Activated CD4-positive, CD25-positive, alpha-beta regulatory T cell treated with anti-CD3 and anti-CD28 coated beads, Interleukin-2, amount 50 U/mL, for 24 hours (primary cell): ENCODE results near the gene NSD2.
"Not testable (repeated sequence)": the region's sequence is repeated elsewhere in the genome, so short reads cannot be mapped to it uniquely, and the experiment has no call there.

Source experiments
- ATAC-seq, 2 donors: fragments of 150-1000 bp; cut with Tn5 transposase; one replicate each; pipeline ENCODE4 v1.10.0; 2021; ENCODE audit warnings: mild to moderate bottlenecking in 1 of 2, moderate library complexity in 1 of 2

The NSD2 gene

DNA sequence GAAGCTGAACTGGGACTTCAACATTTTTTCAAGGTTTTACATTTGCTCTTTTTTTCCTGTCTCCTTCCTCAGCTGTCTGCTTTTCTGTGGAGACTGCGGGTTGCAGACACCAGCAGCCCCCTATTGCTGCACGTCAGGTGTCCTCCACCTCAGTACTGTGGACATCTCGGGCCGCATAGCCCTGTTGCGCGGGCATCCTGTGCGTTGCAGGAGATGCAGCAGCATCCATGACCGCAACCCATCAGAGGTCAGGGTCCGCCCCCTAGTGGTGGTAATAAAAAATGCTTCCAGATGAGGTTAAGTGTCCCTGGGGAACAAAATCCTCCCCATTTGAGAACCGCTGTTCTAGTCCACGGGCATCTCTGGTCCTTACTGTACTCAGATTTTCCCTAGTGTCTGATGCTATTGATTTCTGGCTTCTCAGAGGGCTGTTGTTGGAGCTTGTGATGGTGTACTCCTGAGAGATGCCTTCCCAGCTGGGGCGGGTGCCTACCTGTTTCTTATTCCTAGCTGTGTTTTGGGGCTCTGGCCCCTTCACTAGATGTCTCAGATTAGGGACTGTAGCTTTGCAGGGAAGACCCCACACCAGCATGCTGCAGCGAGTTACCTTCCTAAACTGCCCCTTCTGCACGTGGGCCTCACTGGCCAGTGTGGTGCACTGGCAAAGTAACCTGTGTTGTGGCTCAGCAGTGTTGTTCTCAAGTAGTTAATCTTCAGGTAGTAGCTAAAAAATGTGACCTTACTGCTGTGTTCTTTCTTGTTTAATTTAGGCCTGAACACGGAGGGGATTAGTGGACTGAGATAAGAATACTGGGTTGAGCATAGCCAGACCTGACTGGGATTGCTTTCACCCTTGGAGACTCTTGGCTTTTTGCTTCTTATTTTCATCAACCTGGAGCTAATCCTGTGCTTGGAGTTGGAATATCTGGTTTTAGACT, 28.2 kb downstream of the NSD2 start:
- ATAC-seq, result peak; percentile 83 to 93

DNA sequence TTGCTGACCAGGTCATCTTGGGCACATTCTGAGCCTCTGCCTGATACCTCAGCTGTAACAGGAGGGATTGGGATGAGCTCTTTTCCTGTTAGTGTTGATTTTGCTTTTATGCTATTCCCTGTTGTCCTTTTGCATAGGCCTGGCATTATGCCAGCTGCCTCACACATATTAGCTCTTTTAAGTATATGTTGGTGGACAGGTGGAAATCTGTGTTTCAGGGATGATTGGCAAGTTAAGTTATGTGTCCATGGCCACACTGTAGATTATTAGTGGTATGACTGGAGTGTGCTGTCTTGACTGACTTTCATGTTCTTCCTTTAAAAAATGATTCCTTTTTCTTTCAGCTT, 28.9 kb downstream of the NSD2 start:
- ATAC-seq, result no peak

DNA sequence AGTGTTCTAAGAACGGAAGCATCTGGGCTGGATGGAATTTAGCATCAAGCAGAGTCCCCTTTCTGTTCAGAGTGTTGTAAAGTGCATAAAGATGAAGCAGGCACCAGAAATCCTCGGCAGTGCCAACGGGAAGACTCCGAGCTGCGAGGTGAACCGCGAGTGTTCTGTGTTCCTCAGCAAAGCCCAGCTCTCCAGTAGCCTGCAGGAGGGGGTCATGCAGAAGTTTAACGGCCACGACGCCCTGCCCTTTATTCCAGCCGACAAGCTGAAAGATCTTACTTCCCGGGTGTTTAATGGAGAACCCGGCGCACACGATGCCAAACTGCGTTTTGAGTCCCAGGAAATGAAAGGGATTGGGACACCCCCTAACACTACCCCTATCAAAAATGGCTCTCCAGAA, 29.4 kb downstream of the NSD2 start:
- no peak for ATAC-seq

DNA sequence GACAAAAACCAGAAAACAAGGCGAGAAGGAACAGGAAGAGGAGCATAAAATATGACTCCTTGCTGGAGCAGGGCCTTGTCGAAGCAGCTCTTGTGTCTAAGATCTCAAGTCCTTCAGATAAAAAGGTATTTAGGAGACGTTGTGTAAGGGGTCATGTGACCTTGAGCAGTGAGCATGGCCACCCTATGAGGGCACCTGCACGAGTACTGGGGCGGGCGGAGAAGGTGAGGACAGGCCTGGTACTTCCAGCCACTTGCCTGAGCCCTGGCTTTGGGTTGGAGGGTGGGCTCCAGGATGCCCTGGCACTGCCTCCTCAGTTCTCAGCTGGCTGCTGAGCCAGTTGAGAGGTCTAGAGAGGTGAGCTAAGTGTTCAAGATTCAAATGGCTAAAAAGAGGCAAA, 29.9 kb downstream of the NSD2 start:
- ATAC-seq, result no peak

DNA sequence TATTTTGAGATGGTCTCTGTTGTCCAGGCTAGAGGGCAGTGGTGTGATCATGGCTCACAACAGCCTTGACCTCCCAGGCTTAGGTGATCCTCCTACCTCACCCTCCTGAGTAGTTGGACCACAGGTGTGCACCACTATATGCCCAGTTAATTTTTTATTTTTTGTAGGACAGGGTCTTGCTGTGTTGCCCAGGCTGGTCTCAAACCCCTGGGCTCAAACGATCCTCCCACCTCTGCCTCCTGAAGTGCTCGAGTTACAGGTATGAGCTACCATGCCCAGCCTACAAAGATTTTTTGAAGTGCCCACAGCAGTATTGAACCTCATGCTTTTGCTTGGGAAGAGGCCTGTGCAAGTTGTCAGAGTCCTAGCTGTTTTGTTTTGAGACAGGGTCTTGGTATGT, 31.1 kb downstream of the NSD2 start:
- no peak for ATAC-seq

DNA sequence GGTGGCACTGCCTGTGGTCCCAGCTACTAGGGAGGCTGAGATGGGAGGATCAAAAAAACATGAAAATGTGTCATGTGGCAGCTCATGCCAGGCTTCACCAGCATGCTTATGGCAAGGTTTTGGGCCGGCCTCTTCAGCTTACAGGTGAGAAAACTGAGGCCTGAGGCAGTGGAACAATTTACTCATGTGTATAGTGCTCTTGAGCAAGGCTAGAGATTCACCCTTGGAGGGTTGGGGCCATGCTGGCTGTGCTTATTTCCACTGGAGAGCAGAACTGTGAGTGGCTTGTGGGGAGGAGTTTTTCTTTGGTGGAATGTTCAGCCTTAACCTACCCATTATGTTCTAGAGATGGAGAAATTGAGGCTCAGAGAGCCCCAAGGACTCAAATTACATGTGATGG, 31.8 kb downstream of the NSD2 start:
- ATAC-seq, result no peak

DNA sequence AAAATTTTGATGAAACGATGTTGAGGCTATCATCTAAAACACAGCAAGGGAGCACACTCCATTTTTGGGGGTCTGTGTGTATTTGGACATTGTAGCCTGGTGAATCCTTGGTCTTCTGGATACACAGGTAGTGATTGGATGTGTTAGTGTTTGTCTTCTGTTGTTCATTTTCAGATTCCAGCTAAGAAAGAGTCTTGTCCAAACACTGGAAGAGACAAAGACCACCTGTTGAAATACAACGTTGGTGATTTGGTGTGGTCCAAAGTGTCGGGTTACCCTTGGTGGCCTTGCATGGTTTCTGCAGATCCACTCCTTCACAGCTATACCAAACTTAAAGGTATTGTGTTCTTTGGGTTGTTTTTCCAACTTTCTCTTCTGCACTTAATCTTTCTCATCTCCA, 32.8 kb downstream of the NSD2 start:
- ATAC-seq, result no peak

DNA sequence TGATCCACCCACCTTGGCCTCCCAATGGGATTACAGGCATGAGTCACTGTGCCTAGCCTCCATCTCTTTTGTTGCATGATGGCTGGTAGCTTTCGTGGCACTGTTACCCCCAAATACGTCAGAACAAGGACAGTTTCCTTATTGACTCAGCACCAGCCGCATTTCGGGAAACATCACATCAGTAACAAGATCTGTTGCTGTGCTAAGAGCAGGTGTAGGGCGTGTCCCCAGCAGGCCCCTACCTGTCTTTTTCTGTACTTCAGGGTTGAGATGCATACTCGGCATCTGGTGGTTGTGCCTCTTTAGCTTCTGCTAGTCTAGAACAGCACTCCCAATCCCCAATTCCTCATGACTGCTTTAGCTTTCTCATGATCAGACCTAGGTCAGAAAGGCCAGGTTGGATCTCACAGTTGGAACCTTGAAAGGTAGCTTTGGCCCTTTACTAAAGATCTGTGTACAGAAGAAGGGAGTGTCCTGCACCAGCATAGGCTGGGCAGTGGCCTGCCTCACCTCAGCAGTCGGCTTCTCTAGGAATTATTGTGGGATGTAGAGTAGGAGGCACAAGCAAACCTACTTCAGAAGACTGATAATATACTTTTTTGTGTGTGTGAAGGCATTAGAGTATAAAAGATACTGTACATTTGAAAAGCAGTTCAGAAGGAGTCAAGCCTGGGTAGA, 36.8 kb downstream of the NSD2 start:
- ATAC-seq, result no peak

DNA sequence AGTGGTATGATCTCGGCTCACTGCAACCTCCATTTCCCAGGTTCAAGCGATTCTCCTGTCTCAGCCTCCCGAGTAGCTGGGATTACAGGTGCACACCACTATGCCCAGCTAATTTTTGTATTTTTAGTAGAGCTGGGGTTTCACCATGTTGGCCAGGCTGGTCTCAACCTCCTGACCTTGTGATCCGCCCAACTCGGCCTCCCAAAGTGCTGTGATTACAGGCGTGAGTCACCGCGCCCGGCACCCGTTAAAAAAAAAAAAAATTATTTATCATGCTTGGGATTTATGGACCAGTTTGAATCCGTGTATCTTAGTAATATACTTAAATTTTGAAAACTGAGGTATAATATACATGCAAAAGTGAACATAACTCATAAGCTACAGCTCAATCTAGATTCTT, 38.5 kb downstream of the NSD2 start:
- ATAC-seq, result not testable (repeated sequence)

DNA sequence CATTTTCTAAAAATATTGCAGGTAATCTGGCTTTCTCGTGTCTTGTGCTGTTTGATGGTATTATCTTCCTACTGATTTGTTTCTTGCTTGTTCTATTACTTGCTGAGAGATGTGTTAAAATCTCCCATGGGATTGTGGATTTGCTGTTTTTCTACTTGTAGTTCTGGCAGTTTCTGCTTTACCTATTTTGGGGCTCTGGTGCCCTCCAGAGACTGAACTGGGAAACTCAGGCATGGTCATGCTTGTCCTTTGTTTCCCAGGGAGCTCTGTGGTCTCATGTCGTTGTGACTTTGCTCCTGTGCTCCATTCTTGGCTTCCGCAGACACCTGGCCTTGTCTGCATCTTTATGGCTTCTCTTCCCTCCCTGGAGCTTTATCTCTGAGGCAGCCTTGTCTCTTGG, 39.5 kb downstream of the NSD2 start:
- no peak for ATAC-seq

DNA sequence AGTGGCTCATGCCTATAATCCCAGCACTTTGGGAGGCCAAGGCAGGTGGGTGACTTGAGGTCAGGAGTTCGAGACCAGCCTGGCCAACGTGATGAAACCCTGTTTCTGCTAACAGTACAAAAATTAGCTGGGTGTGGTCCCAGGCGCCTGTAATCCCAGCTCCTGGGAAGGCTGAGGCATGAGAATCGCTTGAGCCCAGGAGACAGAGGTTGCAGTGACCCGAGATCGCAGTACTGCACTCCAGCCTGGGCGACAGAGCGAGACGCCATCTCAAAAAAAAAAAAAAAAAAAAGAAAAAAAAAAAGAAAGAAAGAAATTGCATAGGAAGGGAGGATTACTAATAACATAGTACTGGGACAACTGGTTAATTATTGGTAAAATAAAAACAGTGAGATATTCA, 40.1 kb downstream of the NSD2 start:
- ATAC-seq, result not testable (repeated sequence)

DNA sequence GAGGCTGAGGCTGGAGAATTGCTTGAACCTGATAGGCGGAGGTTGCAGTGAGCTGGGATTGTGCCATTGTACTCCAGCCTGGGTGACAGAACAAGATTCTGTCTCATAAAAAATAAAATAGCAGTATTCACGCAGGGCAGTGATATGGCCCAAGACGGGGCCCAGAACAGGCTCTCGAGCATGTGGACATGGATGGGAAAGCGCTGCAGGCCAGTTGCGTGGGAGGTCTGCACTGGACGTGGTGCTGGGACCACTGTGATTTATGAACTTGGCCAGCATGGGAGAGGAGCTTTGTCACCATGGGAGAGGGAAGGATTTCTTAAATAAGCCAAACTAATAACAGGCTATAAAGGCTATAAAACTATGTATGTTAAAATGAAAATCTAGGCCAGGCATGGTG, 51.6 kb downstream of the NSD2 start:
- no peak for ATAC-seq

DNA sequence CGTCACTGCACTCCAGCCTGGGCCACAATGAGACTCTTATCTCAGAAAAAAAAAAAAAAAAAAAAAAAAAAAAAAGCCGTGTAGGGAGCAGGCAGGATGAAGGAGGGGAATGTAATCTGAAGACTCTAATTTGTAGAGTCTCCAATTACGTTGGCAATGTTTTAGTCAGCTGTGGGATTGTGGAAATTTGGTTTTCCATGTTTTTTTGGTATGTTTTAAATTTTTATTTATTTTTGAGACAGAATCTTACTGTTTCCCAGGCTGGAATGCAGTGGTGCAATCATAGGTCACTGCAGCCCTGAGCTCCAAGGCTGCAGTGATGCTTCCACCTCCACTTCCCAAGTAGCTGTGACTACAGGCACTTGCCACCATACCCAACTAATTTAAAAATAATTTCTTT, 56.5 kb downstream of the NSD2 start:
- ATAC-seq, result no peak

DNA sequence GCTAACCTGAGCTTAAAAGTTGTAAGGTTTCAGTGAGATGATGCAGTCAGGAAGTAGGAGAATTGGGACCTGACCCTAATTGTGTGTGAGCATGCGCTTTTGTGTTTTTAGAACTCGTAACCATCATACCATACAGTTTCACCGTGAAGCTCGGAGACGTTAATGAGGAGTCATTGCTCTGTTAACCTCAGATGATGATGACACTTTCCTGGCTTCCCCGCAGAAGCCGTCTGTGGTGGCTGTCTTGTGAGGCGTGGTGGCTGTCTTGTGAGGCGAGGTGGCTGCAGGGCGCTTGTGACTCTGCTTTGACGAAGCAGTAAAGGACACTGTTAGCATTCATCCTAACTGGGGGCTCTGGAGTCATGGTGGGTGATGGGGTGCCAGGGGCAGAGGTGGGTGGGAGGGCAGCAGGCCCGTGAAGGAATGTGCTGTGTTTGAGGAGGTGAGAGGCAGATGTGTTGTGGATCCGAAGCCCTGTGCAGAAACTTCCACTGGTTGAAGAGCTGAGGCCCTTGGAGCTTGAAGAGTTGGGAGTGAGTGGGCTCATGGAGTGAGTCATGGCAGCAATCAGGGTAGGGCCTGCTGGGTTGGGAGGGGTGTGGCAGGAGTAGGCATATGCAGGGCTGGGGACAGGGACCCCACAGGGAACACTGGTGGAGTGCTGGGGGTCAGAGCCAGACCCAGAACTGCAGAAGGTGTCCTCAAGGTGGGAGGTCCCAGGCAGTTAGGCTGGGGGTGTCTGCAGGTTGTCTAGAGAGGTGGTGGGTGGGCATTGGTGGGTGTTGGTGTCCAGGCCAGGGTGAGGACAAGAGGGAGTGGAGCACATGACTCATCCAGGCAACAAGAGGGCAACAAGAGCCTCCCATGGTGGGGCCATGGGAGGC, 57.4 kb downstream of the NSD2 start:
- no peak for ATAC-seq

DNA sequence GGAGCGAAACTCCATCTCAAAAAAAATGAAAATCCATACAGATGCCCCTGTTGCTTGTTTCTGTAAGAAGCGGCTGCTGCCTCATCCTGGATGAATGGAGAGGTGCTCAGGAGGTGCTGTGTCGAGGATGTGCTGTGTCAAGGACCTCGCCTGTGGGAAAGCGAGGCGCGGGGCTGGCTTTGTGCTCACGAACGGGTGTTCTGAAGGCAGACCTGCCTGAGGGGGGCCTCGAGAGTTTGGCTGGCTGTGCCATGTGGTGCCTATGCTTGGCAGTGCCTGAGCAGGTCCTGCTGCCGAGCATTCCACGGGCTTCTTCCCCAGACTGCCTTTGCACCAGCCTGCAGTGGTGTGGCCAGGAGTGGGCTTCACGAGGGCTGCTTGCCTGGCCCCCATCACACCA, 61.5 kb downstream of the NSD2 start:
- no peak for ATAC-seq

DNA sequence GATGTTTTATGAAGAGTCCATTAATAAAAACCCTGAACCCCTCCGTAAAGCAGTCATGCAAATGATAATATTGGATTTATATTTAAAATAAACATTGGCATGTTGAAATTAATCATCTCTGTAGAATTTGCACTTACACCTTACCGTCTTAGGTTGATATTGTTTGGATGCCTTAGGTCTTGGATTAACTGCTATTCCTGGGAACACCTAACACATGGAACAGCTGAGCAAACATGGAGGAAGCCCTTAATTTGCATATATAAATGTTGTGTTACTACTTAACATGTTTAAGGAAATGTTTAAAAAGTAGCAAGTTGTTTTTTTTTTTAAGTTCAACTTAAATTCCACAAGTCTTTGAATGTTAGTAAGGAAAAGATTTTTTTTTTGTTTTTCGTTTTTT, 62.5 kb downstream of the NSD2 start:
- no peak for ATAC-seq

DNA sequence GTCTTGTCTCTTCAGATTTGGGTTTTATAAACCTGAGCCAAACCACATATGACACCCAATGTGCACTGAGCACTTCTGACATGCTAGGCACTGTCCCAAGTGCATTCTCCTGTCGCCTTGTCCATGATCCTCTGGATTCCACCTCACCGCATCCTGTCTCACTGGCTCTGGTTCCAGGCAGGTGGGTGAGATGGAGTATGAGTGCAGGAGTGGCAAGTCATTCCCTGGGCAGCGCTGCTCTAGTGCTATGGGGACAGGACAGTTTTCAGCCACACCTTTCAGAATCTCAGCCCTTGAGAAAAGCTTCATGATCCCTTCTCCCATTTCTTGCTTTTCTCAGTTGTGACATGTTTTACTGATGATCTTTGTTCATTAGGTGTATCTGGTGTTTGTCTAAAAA, 66.4 kb downstream of the NSD2 start:
- no peak for ATAC-seq

DNA sequence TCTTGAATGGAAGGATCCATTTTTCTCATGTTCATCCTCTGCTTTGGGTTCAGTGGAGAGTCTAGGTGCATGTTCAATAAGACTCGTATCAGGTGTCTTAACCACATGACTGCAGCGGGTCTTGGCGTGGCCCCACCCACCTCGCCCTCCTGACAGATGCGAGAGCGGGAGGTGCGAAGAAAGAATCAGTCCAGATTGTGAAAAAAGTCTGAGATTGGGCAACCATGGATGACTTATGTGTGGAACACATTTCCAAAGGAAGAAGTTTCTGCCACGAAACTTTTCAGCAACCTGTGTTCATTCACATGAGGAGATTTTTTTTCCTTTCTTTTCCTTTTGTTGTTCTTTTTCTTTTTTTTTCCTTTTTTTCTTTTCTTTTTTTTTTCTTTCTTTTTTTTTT, 66.8 kb downstream of the NSD2 start:
- ATAC-seq, result no peak

DNA sequence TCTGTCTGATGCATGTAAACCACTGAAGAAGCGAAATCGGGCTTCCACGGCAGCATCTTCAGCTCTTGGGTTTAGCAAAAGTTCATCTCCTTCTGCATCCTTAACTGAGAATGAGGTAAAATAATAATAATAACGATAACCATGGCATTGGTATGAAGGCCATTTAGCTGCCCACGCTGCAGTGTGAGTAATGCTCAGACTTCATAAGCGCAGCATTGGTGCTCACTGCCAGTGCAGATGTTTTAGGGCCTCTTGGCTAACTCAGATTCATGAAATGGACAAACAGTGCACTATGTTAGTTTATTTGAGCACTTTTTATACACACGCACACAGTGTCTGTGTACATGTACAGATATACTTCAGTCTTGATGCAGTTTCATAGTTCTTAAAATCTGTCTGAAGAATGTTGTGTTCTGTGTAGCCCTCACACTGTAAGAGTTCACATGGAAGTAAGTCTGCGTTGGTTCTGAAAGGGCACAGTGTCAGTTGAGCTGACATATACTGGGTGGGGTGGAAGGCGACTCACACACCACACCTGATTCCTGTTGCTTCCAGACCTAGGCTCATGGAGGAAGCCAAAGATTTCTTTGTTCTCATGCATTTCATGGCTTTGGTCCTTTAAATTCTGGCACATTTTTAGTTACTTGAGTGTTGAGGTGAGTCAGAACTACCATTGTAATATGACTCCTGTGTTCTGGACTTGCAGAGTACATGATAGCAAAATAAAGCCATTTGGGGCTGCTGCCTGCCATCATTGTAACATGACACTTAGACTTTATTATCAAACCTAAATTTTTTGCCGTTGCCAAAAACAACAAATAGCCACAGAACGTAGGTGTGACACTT, 68.7 kb downstream of the NSD2 start:
- no peak for ATAC-seq

DNA sequence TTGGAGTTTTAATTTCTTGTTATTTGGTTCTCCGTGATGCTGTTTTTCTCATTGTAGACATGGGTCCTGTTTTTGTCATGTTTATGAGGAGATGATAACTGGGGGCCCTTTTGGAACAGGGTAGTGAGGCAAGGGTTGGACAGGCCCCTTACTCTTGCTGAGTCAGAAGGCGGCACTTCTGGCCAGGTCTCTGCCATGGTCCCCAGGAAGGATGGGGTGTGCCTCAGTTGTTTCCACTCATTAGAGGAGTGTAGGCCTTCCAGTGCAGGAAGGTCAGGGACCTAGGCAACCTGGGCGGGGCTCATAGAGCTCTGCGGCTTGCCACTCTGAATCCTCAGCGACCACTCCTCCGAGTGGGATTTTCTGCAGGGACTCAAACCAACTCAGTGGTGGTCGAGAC, 69.4 kb downstream of the NSD2 start:
- no peak for ATAC-seq

DNA sequence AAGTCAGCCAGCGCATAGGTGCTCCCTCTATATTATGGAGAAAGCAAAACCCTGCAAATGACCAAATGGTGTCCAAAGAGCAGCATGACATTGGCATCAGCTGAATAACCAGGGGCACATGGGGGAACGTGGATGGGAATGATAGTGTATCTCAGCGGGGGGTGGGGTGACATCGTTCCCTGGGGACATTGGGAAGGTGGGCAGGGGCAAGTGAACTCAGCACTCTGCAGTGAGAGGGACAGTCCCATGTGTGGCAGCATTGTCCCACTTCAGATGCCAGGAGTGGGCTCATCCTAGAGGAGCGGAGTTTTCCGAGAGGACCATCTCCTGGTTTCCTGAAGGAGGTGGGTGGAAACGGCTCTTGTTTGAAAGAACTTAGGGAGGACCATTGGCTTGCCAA, 72.7 kb downstream of the NSD2 start:
- no peak for ATAC-seq

DNA sequence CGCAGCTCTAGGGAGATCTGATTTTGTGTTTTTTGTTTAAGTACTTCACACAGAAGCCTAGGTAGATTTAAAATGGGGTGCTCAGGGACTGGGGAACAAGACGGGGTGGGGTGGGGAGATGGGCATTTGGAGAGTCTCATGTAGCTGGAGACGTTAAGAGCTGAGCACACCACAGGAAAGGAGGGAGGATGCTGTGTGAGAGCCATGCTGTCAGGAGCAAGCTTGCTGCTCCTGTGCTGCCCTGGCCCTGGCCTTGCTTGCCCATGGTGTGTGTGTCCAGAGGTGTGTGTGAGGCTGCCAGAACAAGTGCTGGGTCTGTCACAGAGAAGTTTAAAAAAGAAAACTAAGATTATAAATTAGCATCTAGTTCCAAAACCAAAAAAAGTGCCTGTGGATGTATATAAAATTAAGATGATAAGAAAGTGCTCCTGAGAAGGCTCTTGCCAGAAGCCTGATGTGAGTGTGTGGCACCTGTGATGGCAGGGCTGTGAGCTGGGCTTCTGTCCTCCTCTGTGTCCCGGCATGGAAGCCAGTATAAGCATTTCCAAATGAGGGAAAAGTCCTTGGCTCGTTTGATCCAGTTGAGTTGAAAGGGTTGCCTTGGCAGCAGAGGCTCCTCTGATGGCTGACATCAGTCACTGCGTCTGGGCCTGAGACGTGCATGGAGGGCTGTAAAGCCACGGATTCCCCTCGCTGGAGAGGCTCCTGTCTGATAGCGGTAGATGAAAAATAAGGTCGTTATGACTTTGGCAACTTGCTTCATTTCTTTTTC, 74.1 kb downstream of the NSD2 start:
- no peak for ATAC-seq
